ENCODE measurements around the gene DRP2. TPM values are rescaled to one million over a fixed set of nuclear protein-coding genes. Genes with fewer than 3 reads are reported as not detected.

DRP2 gene, protein sequence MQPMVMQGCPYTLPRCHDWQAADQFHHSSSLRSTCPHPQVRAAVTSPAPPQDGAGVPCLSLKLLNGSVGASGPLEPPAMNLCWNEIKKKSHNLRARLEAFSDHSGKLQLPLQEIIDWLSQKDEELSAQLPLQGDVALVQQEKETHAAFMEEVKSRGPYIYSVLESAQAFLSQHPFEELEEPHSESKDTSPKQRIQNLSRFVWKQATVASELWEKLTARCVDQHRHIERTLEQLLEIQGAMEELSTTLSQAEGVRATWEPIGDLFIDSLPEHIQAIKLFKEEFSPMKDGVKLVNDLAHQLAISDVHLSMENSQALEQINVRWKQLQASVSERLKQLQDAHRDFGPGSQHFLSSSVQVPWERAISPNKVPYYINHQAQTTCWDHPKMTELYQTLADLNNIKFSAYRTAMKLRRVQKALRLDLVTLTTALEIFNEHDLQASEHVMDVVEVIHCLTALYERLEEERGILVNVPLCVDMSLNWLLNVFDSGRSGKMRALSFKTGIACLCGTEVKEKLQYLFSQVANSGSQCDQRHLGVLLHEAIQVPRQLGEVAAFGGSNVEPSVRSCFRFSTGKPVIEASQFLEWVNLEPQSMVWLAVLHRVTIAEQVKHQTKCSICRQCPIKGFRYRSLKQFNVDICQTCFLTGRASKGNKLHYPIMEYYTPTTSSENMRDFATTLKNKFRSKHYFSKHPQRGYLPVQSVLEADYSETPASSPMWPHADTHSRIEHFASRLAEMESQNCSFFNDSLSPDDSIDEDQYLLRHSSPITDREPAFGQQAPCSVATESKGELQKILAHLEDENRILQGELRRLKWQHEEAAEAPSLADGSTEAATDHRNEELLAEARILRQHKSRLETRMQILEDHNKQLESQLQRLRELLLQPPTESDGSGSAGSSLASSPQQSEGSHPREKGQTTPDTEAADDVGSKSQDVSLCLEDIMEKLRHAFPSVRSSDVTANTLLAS
- total RNA-seq (2021; ENCODE audit: unreplicated experiment): 0.64 TPM
- polyA plus RNA-seq (2012): 0.15 and 0.22 TPM in 2 replicates
- percentile 27 among the genes with signal in this experiment for Bru-seq, nascent RNA
- BruChase-seq, experiment 1, labeled RNA remaining after a 6-hour chase: percentile 35 among the genes with signal in this experiment
- percentile 40 among the genes with signal in this experiment for BruChase-seq, experiment 2, labeled RNA remaining after a 2-hour chase
- long read RNA-seq: 0 reads

DNA sequence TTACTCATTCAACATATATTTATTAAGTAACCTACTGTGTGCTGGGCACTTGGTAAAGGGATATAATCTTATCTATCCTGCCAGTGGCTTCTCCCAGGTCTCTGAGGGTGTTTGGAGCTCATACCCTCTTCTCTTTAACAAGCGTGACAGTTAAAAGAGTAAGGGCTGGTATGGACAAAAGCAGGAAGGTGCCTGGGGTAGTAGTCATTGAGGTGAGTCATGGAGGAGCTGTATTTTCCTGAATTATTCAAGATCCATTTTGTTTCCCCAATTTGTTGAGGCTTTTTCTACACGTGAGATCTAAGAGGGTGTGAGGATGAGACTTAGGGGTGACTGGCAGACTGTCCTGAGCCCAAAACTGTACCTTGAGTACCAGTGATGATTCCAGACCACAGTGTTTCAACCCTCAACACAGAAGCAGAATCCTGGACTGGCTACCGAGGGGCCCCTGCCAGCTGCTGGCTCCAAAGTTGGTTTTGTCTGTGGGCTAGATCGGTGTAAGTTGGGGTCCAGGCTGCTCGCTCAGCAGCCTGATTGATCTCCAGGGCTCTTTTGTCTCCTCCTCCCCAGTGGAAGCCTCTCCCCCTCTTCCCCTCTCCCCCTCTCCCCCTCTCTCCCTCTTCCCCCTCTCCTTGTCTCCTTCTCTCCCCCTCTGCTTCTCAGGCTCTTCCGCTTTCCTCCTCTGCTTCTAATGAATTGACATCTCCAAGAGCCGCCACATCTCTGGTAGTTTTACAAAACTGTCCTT, at the start of gene DRP2:
Gene DRP2, plus strand, starts transcription at position 671 of the 748 bp plus-strand sequence. CDS start 11,862 bp downstream, outside the sequence.
- POLR2A ChIA-PET: no interaction called here
- no peaks in the 10 kb centered on the region for H3K9me3 ChIP-seq (ENCODE audit: control insufficient read depth in 1 of 2, insufficient read depth in 1 of 2, low read depth in 1 of 2, low read length in 2 of 2)
- no peak for TF ChIP-seq ZNF274 (IDR thresholded peaks at IDR 0.05; ENCODE audit: low read depth, low read length)
- TF ChIP-seq RAD21 (IDR thresholded peaks at IDR 0.05; ENCODE audit: low read depth): no peak
- TF ChIP-seq, protein P1, sequence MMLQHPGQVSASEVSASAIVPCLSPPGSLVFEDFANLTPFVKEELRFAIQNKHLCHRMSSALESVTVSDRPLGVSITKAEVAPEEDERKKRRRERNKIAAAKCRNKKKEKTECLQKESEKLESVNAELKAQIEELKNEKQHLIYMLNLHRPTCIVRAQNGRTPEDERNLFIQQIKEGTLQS (IDR thresholded peaks at IDR 0.05): no peak
- no peak for TF ChIP-seq SRF (IDR thresholded peaks at IDR 0.05; ENCODE audit: low read depth)
- TF ChIP-seq CEBPB (IDR thresholded peaks at IDR 0.05; ENCODE audit: low read depth): no peak
- no peak for TF ChIP-seq TCF7L2 (IDR thresholded peaks at IDR 0.05; ENCODE audit: borderline replicate concordance, extremely low read depth, insufficient read depth, insufficient read length)
- TF ChIP-seq JUND (IDR thresholded peaks at IDR 0.05): no peak
- TF ChIP-seq POLR2A (IDR thresholded peaks at IDR 0.05; ENCODE audit: borderline replicate concordance, extremely low read depth, insufficient read depth, insufficient read length): no peak
- TF ChIP-seq SP1 (IDR thresholded peaks at IDR 0.05; ENCODE audit: low read depth): no peak
- TF ChIP-seq CBX3 (IDR thresholded peaks at IDR 0.05; ENCODE audit: low read depth): no peak
- no peak for TF ChIP-seq POLR2AphosphoS5 (IDR thresholded peaks at IDR 0.05; ENCODE audit: low read depth, low read length)
- no peak for TF ChIP-seq EZH2 (IDR thresholded peaks at IDR 0.05)
- TF ChIP-seq ZFX (IDR thresholded peaks at IDR 0.05): no peak
- TF ChIP-seq EZH2phosphoT487 (IDR thresholded peaks at IDR 0.05; ENCODE audit: borderline replicate concordance): no peak
- TF ChIP-seq, protein P2, sequence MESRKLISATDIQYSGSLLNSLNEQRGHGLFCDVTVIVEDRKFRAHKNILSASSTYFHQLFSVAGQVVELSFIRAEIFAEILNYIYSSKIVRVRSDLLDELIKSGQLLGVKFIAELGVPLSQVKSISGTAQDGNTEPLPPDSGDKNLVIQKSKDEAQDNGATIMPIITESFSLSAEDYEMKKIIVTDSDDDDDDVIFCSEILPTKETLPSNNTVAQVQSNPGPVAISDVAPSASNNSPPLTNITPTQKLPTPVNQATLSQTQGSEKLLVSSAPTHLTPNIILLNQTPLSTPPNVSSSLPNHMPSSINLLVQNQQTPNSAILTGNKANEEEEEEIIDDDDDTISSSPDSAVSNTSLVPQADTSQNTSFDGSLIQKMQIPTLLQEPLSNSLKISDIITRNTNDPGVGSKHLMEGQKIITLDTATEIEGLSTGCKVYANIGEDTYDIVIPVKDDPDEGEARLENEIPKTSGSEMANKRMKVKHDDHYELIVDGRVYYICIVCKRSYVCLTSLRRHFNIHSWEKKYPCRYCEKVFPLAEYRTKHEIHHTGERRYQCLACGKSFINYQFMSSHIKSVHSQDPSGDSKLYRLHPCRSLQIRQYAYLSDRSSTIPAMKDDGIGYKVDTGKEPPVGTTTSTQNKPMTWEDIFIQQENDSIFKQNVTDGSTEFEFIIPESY (IDR thresholded peaks at IDR 0.05; ENCODE audit: extremely low read depth, insufficient replicate concordance, low read length): no peak
- TF ChIP-seq, protein P3, sequence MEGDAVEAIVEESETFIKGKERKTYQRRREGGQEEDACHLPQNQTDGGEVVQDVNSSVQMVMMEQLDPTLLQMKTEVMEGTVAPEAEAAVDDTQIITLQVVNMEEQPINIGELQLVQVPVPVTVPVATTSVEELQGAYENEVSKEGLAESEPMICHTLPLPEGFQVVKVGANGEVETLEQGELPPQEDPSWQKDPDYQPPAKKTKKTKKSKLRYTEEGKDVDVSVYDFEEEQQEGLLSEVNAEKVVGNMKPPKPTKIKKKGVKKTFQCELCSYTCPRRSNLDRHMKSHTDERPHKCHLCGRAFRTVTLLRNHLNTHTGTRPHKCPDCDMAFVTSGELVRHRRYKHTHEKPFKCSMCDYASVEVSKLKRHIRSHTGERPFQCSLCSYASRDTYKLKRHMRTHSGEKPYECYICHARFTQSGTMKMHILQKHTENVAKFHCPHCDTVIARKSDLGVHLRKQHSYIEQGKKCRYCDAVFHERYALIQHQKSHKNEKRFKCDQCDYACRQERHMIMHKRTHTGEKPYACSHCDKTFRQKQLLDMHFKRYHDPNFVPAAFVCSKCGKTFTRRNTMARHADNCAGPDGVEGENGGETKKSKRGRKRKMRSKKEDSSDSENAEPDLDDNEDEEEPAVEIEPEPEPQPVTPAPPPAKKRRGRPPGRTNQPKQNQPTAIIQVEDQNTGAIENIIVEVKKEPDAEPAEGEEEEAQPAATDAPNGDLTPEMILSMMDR (IDR thresholded peaks at IDR 0.05 in 2 of 3, conservative IDR thresholded peaks at IDR 0.05 in 1 of 3; ENCODE audit: borderline replicate concordance in 1 of 3, insufficient read depth in 1 of 3, low read depth in 2 of 3, low read length in 2 of 3): no peak
- TF ChIP-seq YY1 (IDR thresholded peaks at IDR 0.05; ENCODE audit: extremely low read depth, insufficient replicate concordance, low read depth, low read length): no peak
- no peak for TF ChIP-seq ELF1 (IDR thresholded peaks at IDR 0.05; ENCODE audit: borderline replicate concordance, low read depth)
- no peaks in the 10 kb centered on the region for H4K20me1 ChIP-seq (ENCODE audit: insufficient read depth)
- no peak for DNase-seq (ENCODE audit: low read depth, low spot score)
- no peaks in the 10 kb centered on the region for H3K27me3 ChIP-seq (ENCODE audit: insufficient read depth, low read length)
- BruUV-seq (replicated peaks): no TSS peak
- intact Hi-C loops (cut with micrococcal nuclease): no loop called here
- CTCF ChIA-PET: no interaction called here
- no peaks in the 10 kb centered on the region for H3K9me2 ChIP-seq (ENCODE audit: insufficient read depth)
- no peaks in the 10 kb centered on the region for H3K4me1 ChIP-seq (ENCODE audit: control insufficient read depth in 1 of 2, insufficient read depth in 2 of 2, low read length in 2 of 2)
- no peak within 1 kb of the TSS for H3K4me2 ChIP-seq (ENCODE audit: low read length)
- H3K27ac ChIP-seq (ENCODE audit: low read depth, low read length): no peak within 1 kb of the TSS
- no peaks in the 10 kb centered on the region for H3K36me3 ChIP-seq (ENCODE audit: control insufficient read depth in 1 of 2, insufficient read depth in 2 of 2, low read length in 2 of 2)
- H3K79me2 ChIP-seq (ENCODE audit: insufficient read depth, low read length): no peaks in the 10 kb centered on the region
- RAD21 ChIA-PET (ENCODE audit: low non-redundant PET in 1 of 2, low total read pairs in 2 of 2, uncharacterized antibody in 2 of 2, unreplicated experiment in 2 of 2): no interaction called here
- H3K9ac ChIP-seq (ENCODE audit: low read length): no peak within 1 kb of the TSS
- no peak within 1 kb of the TSS for H2AFZ ChIP-seq (ENCODE audit: low read depth, low read length, poor library complexity, severe bottlenecking)
- no peak within 1 kb of the TSS for H3K4me3 ChIP-seq (replicated peaks in 1 of 2; ENCODE audit: low read depth in 1 of 2, low read length in 2 of 2)
- no peak for ATAC-seq
